GM19328 (cell line): ENCODE data around the gene TBC1D22A.

ENCODE experiments used
- ATAC-seq: cut with Tn5 transposase; IDR thresholded peaks from one replicate; pipeline ENCODE4 v1.9.1; 2021; ENCODE audit warnings: mild to moderate bottlenecking, moderate library complexity; ENCODE audit not compliant: unreplicated experiment

TBC1D22A gene

GRCh38 chr22:46876357-46876934, 114.0 kb downstream of the TBC1D22A start:
- no peak for ATAC-seq

DNA sequence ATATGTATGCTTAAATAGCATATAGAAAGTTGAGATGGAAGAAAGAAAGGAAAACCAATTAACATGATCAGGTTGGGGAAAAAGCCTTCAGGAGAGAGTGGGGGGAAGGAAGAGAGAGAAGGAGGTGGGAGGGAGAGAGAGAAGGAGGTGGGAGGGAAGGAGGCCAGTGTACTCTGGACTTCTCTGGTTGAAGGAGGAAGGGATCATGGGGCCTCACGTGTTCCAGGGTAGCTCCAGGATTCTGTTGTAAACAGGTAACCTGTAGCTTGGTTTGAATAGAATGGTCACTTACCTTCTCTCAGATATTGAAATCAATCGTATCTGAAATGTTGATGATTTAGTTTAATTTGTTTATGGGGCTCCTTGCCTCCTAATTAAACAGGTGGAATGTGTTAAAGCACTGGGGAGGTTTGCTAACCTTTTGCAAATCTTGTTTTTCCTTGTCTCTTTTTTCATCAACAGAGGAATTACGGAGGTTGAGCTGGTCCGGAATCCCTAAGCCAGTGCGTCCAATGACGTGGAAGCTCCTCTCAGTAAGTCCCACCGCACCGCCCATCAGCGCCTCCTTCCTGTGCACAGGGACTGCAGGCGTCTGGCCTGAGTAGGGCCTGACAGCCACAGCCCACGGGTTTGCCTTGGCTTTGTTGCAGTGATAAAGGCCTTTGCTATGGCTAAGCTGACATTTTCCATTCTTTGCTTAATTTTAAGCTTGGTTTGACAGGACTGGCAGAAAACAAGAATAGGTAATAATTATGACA, 115.9 kb downstream of the TBC1D22A start:
- no peak for ATAC-seq

DNA sequence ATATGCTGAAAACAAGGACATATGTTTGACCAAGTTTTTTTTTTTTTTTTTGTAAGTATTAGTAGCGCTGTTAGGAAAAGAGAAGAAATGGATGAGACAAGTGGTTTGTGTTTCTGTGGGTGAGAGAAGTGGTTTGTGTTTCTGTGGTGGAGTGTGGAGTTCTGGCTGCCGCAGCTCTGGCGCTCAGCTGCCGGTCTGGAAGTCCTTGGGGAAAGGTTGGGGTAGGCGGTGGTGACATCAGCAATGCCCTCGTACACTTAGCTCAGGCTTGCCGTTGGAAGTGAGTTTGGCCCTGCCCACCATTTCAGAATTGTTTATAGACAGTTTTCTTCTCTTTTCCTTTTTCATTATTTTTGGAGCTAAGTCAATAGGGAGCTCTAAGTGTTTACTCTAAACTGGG, 116.6 kb downstream of the TBC1D22A start:
- no peak for ATAC-seq

GRCh38 chr22:46881373-46882118, 119.1 kb downstream of the TBC1D22A start:
- no peak for ATAC-seq

GRCh38 chr22:46883092-46883910, 120.9 kb downstream of the TBC1D22A start:
- no peak for ATAC-seq

- ATAC-seq, result no peak
Measured at GRCh38 chr22:46884365-46884764, 121.9 kb downstream of the TBC1D22A start.

- no peak for ATAC-seq
Measured at GRCh38 chr22:46887978-46888377, 125.5 kb downstream of the TBC1D22A start.

DNA sequence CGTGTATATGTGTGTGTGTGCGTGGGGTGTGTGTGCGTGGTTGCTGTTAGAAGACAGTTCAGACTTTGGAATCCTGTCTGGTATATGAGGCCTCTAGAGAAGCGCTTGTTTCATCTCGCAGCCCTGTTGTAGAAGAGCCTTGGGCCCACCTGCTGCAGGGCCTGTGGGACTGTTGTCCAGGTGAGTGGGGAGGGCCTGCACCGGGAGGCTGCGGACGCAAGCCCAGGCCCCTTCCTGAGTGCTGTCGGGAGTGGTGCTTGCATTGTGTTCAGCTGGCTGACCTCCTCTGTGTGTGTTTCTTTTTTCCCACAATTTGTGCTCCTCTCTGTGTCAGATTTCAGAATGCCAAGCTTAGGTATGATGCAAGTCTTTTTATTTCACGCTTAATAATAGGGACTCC, 128.4 kb downstream of the TBC1D22A start:
- ATAC-seq, result no peak

- no peak for ATAC-seq
Measured at GRCh38 chr22:46891382-46891951, 129.0 kb downstream of the TBC1D22A start.

DNA sequence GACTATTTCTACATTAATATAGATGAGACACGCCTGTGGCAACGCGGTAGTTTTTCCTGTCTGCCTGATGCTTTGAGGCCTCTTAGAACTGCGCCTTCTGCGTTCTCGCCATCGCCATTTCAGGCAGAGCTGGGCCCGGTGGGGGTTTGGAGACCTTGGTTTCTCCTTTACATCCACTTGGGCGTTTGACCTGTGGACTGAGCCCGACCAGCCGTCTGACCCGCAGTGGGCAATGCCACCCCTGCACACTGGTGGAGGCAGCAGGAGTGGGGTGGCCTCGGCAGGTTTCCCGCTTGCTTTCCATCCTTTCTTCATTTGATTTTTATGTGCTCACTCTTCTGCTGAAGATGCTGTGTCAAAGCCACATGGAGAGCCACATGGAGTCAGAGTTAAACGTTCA, 130.4 kb downstream of the TBC1D22A start:
- ATAC-seq, result no peak

DNA sequence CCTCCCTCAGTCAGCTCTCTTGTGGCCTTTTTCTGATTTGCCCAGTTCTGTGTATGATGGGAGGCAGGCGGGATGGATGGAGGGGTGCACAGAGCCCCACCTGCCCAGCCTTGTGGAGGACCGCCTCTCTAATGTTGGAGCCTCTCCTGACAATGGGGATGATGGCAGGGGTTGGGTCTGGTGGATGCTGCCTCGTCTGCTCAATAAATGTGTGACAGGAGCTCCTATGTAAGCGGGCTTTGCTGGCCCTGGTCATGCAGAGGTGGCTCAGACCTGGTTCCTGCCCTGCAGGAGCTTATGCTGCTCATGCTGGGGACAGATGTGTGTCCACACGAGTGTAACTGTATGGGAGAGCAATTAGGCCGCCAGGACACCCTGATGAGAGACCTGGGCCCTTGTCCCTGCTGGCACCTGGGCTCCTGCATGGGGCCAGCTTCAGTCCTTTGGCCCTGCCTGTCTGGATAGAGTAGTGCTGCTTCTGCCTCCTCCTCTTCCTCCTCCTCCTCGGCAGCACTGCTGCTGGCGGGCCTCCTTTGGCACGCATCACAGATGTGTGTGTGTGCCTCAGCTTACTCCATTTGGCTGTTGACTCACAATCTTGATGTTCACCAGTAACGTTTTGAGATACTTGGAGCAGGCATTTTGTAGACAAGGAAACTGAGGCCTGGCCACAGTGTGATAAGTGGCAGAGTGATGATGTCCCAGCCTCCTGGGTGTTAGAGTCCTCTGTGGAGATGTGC, 131.0 kb downstream of the TBC1D22A start:
- ATAC-seq, result no peak

- ATAC-seq, result no peak
Measured at GRCh38 chr22:46894081-46894671, 131.7 kb downstream of the TBC1D22A start.

DNA sequence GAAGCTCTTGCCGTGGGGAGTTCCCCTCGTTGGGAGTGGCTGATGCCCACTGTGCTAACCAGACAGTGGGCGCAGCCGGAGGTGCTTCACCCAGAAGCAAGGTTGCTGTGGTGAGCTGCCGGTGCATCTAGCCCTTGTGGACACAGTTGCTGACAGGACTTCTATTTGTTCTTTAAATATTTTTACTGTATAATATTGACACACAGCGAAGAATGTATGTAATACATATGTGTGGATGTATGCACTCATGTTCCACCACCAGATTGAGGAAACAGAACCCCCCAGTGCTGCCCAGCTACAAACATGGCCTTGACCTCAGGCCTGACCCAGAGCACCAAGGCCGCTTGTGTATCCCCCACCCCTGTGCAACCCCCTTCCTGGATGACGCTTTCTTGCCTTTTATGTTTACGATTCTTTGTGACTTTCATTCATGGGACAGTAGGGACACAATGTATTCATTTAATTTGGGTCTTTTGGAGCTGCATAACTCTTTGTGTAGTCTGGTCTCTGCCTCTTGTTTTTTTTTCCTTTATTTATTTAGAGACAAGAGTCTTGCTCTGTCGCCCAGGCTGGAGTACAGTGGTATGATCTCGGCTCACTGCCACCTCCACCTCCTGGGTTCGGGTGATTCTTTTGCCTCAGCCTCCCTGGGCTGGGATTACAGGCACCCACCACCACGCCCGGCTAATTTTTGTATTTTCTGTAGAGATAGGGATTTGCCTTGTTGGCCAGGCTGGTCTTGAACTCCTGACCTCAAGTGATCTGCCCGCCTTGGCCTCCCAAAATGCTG, 132.6 kb downstream of the TBC1D22A start:
- ATAC-seq, result no peak

- no peak for ATAC-seq
Measured at GRCh38 chr22:46895753-46896152, 133.3 kb downstream of the TBC1D22A start.

- no peak for ATAC-seq
Measured at GRCh38 chr22:46896166-46896565, 133.7 kb downstream of the TBC1D22A start.

- ATAC-seq, result no peak
Measured at GRCh38 chr22:46896568-46897245, 134.3 kb downstream of the TBC1D22A start.

- no peak for ATAC-seq
Measured at GRCh38 chr22:46897246-46897623, 134.8 kb downstream of the TBC1D22A start.

GRCh38 chr22:46900549-46900948, 138.1 kb downstream of the TBC1D22A start:
- no peak for ATAC-seq
